HG03575 (cell line): ENCODE data around the gene COA8.
"Not testable (repeated sequence)": the region's sequence is repeated elsewhere in the genome, so short reads cannot be mapped to it uniquely, and the experiment has no call there.

ENCODE experiments used
- ATAC-seq: cut with Tn5 transposase; IDR thresholded peaks from one replicate; pipeline ENCODE4 v1.9.1; 2021; ENCODE audit not compliant: unreplicated experiment, insufficient number of reproducible peaks, low FRiP score; ENCODE audit errors: extremely low read depth

COA8 gene

GRCh38 chr14:103524002-103524935, 38.5 kb upstream of the COA8 start:
- no peak for ATAC-seq

- not testable (repeated sequence) for ATAC-seq
Measured at GRCh38 chr14:103525430-103526246, 37.1 kb upstream of the COA8 start.

GRCh38 chr14:103526247-103526913, 36.4 kb upstream of the COA8 start:
- no peak for ATAC-seq

- ATAC-seq: no peak
Measured at GRCh38 chr14:103526914-103527248, 35.9 kb upstream of the COA8 start.

- ATAC-seq: no peak
Measured at GRCh38 chr14:103527408-103528145, 35.2 kb upstream of the COA8 start.

- no peak for ATAC-seq
Measured at GRCh38 chr14:103528146-103528586, 34.6 kb upstream of the COA8 start.

GRCh38 chr14:103528587-103529382, 34.0 kb upstream of the COA8 start, which contains the start of gene TRMT61A:
Gene TRMT61A (plus strand): TSS chr14:103529196. CDS start chr14:103529979, 783 bp downstream.
- ATAC-seq: no peak

- ATAC-seq: no peak
Measured at GRCh38 chr14:103529383-103530365, 33.1 kb upstream of the COA8 start.

GRCh38 chr14:103530390-103530789, 32.4 kb upstream of the COA8 start:
- no peak for ATAC-seq

- ATAC-seq: no peak
Measured at GRCh38 chr14:103530831-103531230, 31.9 kb upstream of the COA8 start.

GRCh38 chr14:103531421-103532215, 31.1 kb upstream of the COA8 start:
- ATAC-seq: no peak

GRCh38 chr14:103532216-103533136, 30.3 kb upstream of the COA8 start:
- ATAC-seq: no peak

GRCh38 chr14:103533137-103533998, 29.4 kb upstream of the COA8 start:
- ATAC-seq: no peak

GRCh38 chr14:103533999-103534575, 28.7 kb upstream of the COA8 start:
- ATAC-seq: no peak
